Pancreas (tissue), 10 donors: ENCODE data around the gene LUZP2. TPM values are rescaled to one million over a fixed set of nuclear protein-coding genes. Genes with fewer than 3 reads are reported as not detected.

ENCODE experiments used
- ATAC-seq, 4 donors: fragments of 200-7000 bp; cut with Tn5 transposase; one replicate each; pipeline versions ENCODE4 v1.8.0 to v1.9.1; 2020; ENCODE audit warnings: mild to moderate bottlenecking in 4 of 4, moderate library complexity in 4 of 4
- DNase-seq, 6 donors: peaks; one replicate each; pipeline ENCODE4 v3.0.0-alpha.2; 2020
- FAIRE-seq: peaks from 2 replicates; lab custom pipeline; 2012; peaks lifted over from hg19 to GRCh38; lab: Jason Lieb, UNC
- H3K27ac ChIP-seq, 4 donors: fragments of 200-600 bp; sonication (generic); 1 replicate in 3 of 4; 2 replicates in 1 of 4; pipeline versions ENCODE4 v1.5.0 to v1.8.0; 2020
- H3K27me3 ChIP-seq, 4 donors: fragments of 200-600 bp; one replicate each; pipeline ENCODE4 v1.8.0; 2021
- H3K36me3 ChIP-seq, 3 donors: fragments of 200-600 bp; sonication (generic) in 1 of 3; one replicate each; pipeline versions ENCODE4 v1.5.0 to v1.8.0; 2020 to 2021
- H3K4me1 ChIP-seq, 3 donors: fragments of 200-600 bp; one replicate each; pipeline ENCODE4 v1.8.0; 2021
- H3K4me3 ChIP-seq, 4 donors: fragments of 200-600 bp; sonication (generic) in 2 of 4; one replicate each; pipeline versions ENCODE4 v1.5.0 to v1.8.0; 2020 to 2021
- H3K9me3 ChIP-seq, 4 donors: fragments of 200-600 bp; one replicate each; pipeline ENCODE4 v1.8.0; 2021
- WGBS, 2 donors: extraction: QIAGEN DNeasy Blood & Tissue Kit; methylation state at CpG; one replicate each; pipeline ENCODE4 v1.1.7; 2013; 5-methylcytosine and 5-hydroxymethylcytosine counted together
- intact Hi-C, 3 donors: fragments of 100-400 bp; cut with DNase I; formaldehyde crosslinking; loops; one replicate each; pipeline versions ENCODE4 v1.11.1 to v1.14.2; 2022
- polyA plus RNA-seq, 2 donors: library from polyadenylated mRNA; stranded (reverse); fragments of 200-250 nt; gene quantifications; one replicate each; pipeline ENCODE4 v1.2.3, GENCODE V29; 2013
- total RNA-seq, 6 donors: library from RNA; stranded (reverse); fragmentation: NEBNext Ultra II Directional in 4 of 6; extraction: Animal tissue kit (Norgen Biotek cat#: 25700) in 4 of 6; gene quantifications; one replicate each; pipeline versions ENCODE4 v1.2.1 to v1.2.4, GENCODE V29; 2021 to 2023
- TF ChIP-seq, protein P1 (sequence below), 4 donors: fragments of 200-600 bp; sonication (generic) in 3 of 4; IDR thresholded peaks; one replicate each; pipeline versions ENCODE4 v1.5.0 to v1.8.0; 2021; ENCODE audit warnings: antibody characterized with exemption in 4 of 4
- donor health status: healthy with polysubstance abuse.
- donor health status: DM: no; HTN: no; CAD: no; lungs with moderate emphysema.
- donor health status: DM: no; HTN: no; CAD: no.
- donor health status: control.
- donor health status: control.
- donor health status: Bipolar disorder and iron deficiency.
- donor health status: DM: yes; HTN: yes; CAD: no.
- donor health status: DM: no; HTN: no; CAD: no.
- donor health status: DM: no; HTN: no; CAD: no.
- donor health status: DM: yes; HTN: yes; CAD: no.

The LUZP2 gene
- total and polyA plus RNA-seq, 8 donors = 0.04 to 0.19 (median 0.07) TPM; not detected in 3

GRCh38 chr11:24755260-24755839 is 258.5 kb downstream of the LUZP2 start:
- TF ChIP-seq, protein P1, sequence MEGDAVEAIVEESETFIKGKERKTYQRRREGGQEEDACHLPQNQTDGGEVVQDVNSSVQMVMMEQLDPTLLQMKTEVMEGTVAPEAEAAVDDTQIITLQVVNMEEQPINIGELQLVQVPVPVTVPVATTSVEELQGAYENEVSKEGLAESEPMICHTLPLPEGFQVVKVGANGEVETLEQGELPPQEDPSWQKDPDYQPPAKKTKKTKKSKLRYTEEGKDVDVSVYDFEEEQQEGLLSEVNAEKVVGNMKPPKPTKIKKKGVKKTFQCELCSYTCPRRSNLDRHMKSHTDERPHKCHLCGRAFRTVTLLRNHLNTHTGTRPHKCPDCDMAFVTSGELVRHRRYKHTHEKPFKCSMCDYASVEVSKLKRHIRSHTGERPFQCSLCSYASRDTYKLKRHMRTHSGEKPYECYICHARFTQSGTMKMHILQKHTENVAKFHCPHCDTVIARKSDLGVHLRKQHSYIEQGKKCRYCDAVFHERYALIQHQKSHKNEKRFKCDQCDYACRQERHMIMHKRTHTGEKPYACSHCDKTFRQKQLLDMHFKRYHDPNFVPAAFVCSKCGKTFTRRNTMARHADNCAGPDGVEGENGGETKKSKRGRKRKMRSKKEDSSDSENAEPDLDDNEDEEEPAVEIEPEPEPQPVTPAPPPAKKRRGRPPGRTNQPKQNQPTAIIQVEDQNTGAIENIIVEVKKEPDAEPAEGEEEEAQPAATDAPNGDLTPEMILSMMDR (IDR thresholded peaks at IDR 0.05) = no peak
- Histone ChIP-seq H3K27ac (no peak overlapping the region), H3K9me3 (no peaks in the 10 kb centered on the region), H3K36me3 (no peaks in the 10 kb centered on the region), H3K4me1 (no peaks in the 10 kb centered on the region), H3K27me3 (no peaks in the 10 kb centered on the region), H3K4me3 (no peak overlapping the region)
- FAIRE-seq (no peak), ATAC-seq (no peak), DNase-seq (no peak)
- intact Hi-C loops = no loop called here
- 69 to 72% methylated on average over 7 of the region's 7 CpGs for WGBS, 2 donors

DNA sequence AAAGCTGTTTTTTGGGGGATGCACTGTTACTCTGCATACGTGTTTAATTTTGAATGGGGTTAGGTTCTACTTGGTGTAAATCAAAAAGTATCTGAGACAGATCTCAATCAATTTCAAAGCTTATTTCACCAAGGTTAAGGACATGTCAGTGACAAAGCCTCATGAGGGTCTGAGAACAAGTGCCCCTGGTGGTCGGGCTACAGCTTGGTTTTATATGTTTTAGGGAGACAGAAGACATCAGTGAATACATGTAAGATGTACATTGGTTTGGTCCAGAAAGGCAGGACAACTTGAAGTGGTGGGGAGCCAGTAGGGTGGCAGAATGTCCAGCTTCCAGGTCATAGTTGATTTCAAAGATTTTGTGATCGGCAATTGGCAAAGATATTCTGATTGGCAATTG is 262.9 kb downstream of the LUZP2 start:
- no peak for ATAC-seq
- DNase-seq = no peak
- TF ChIP-seq, protein P1 (IDR thresholded peaks at IDR 0.05) = no peak
- FAIRE-seq = no peak
- Histone ChIP-seq H3K27me3 (no peaks in the 10 kb centered on the region), H3K36me3 (no peaks in the 10 kb centered on the region), H3K27ac (no peak overlapping the region), H3K4me1 (no peaks in the 10 kb centered on the region), H3K9me3 (no peaks in the 10 kb centered on the region), H3K4me3 (no peak overlapping the region)
- intact Hi-C loops = no loop called here
- WGBS, 2 donors = 66 to 89% methylated on average over 3 of the region's 3 CpGs

DNA sequence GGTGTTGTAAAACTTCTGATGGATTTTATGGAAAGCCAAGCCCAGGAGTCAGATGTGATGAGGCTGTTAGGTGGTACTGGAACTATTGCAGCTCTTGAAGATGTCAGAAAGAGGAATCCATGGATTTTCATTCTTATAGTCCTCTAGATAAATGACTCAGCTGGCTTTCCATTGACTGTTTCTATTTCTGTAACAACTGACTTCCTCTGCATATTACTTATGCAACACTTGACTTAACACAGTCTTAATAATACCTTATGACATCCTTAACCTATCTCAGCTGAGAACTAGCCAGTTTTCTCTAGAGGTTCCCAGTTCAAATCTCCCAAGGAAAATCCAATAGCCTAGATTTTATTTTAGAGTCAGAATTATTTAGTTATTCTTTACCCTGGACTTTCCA is 263.8 kb downstream of the LUZP2 start:
- Histone ChIP-seq H3K27me3 (no peaks in the 10 kb centered on the region), H3K4me3 (no peak overlapping the region), H3K27ac (no peak overlapping the region), H3K36me3 (no peaks in the 10 kb centered on the region), H3K4me1 (no peaks in the 10 kb centered on the region), H3K9me3 (no peaks in the 10 kb centered on the region)
- FAIRE-seq = no peak
- DNase-seq = no peak
- no peak for ATAC-seq
- TF ChIP-seq, protein P1 (IDR thresholded peaks at IDR 0.05) = no peak
- intact Hi-C loops = no loop called here

DNA sequence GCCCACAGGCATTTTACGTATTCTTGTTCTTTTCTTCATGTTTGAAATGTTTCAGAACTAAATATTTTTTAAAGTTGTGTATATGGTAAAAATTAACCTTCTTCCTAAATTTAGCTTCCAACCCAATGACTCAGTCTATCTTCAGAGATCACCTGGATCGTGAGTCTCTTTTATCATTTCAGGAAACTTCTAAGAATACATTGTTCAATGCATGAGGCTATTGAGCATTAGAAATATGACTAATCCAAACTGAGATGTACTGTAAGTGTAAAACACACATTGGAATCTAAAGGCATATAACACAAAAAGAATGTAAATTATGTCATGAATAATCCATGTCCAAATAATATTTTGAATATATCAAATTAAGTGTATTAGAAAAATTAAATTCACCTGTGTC is 265.2 kb downstream of the LUZP2 start:
- H3K9me3 ChIP-seq = no peaks in the 10 kb centered on the region
- H3K36me3 ChIP-seq = no peaks in the 10 kb centered on the region
- TF ChIP-seq, protein P1 (IDR thresholded peaks at IDR 0.05) = no peak
- H3K27me3 ChIP-seq = no peaks in the 10 kb centered on the region
- WGBS, 2 donors = 79 to 90% methylated on average over 2 of the region's 2 CpGs
- no peak for FAIRE-seq
- H3K27ac ChIP-seq = no peak overlapping the region
- H3K4me3 ChIP-seq = no peak overlapping the region
- no peak for ATAC-seq
- no peaks in the 10 kb centered on the region for H3K4me1 ChIP-seq
- DNase-seq = no peak
- intact Hi-C loops = no loop called here

DNA sequence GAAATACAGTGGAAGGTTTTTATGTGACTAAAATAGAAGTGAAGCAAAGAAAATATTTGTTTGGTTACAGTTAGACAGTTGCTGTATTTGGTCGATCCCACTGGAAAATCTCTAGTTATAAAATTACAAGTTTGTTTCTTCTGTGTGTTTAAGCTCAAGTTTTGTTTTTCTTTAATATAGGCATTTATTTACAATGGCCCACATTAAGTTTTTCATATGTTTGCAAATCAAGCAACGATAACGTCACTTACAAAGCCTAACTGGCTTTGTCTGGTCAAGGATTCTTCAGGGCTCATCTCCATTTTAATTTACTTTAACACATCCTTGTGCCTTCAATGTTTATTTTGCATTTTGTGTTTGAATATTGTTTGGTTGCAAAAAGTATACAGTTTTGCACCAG is 270.6 kb downstream of the LUZP2 start:
- Histone ChIP-seq H3K27me3 (no peaks in the 10 kb centered on the region), H3K36me3 (no peaks in the 10 kb centered on the region), H3K27ac (no peak overlapping the region), H3K4me3 (no peak overlapping the region), H3K4me1 (no peaks in the 10 kb centered on the region), H3K9me3 (no peaks in the 10 kb centered on the region)
- TF ChIP-seq, protein P1 (IDR thresholded peaks at IDR 0.05) = no peak
- ATAC-seq = no peak
- intact Hi-C loops = no loop called here
- no peak for DNase-seq
- 60 to 74% methylated on average over 3 of the region's 3 CpGs for WGBS, 2 donors
- FAIRE-seq = no peak
